CD4-positive, alpha-beta T cell treated with Interleukin-4 for 4 hours (primary cell): ENCODE data around the gene NCKAP5.

Source experiments
- DNase-seq: peaks from one replicate; pipeline ENCODE4 v3.0.0-alpha.2; 2020

NCKAP5 gene

DNA sequence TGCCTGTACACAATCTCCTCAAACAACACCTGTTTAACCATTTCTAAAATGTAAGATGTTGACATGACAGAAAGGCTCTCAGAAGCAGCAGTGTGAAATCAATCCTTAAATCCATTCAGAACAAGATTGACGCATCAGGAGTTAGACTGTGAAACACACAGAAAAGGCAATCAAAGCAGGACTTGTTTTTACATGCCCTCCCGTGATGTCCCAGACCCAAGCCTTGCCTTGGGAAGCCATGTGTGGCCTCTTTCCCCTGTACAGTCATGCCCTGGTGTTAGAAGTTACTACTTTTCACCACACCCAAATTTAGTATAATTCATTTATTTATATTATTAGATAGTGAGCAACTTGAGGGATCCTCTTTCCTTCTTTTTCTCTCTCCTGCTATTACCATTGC lies 115.7 kb downstream of the NCKAP5 start:
- no peak for DNase-seq

DNA sequence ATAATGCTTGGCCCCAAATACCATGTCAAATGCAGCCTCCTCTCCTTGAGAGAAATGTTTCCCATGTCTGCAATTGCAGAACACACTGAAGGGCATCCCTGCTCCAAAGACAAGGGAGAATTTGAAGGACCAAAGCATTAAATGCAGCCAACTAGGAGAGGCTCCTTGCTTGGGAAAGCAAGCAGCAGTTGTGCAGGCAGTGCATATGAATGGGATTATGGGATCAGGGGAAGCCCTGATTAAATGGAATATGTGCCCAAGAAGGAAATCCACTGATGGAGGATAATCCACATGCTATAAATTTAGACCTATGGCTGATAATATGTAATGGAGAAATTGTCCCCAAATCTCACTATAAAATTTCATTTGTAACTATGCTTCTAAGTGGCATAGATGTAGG lies 116.1 kb downstream of the NCKAP5 start:
- no peak for DNase-seq

DNA sequence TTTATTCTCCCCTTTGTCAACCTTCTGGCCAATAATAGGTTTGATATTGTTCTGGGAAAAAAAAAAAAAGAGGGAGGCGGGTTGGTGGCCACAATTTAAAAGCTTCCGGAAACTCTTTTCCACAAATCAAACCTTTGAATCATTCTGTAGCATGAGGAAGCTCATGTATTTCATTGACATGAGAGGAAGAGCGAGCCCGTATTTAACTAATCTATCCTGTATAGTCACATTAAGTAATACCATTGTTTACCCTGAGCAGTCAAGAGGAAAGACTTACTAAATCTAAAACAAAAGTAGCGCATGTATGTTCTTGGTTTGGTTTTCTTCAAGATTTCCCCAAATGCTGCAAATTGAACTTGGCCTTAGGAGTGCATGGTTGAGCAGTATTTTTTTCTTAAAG lies 120.1 kb downstream of the NCKAP5 start:
- DNase-seq: no peak

DNA sequence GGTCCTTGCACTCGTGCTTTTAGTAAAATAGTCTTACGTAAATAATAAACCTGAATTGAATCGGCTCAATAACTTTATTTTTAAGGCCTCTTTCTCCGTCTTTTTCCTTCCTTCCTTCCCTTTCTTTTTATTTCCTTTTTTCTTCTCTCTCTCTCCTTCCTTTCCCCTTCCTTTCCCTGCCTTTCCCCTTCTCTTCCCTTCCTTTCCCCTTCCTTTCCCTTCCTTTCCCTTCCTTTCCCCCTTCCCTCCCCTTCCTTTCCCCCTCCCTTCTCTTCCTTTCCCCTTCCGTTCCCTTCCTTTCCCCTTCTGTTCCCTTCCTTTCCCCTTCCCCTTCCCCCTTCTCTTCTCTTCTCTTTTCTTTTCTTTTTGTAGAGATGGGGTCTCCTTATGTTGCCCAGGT lies 121.0 kb downstream of the NCKAP5 start:
- no peak for DNase-seq

DNA sequence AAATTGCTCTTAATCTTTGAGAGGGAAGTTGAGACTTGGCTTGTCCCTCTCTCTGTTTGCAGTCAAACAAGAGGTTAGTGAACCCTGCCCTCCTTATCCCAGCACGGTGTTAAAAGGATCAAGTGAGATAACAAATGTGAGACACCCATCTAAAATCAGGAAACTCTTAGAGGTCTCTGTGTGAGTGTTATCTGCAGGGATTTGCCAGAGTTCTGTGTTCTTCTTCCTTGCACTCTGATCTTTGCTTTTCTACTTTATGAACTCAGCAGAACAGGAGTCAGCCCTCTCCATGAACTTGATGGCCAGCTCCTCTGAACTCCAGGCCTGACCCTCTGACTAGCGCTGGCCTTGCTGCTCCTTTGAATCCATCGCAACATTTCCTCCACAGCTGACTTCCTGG lies 123.8 kb downstream of the NCKAP5 start:
- DNase-seq: no peak

DNA sequence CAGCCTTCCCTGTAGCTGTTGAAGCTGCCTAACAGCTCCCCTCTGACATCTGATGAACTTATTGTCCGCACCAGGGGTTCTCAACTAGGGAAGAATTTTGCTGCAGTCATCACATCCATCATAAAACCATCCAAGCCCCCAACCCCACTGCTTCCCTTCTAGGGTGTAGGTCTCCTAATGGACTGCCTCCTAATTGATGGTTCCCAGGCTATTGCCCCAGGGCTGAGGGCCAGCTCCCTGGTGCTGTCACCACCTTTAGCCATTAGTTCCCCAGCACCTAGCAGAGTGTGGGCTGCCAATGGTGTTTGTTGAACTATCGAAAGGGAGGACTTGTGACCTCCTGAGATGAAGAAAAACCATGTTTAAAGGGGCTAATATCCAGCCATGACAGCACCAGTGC lies 125.9 kb downstream of the NCKAP5 start:
- no peak for DNase-seq

DNA sequence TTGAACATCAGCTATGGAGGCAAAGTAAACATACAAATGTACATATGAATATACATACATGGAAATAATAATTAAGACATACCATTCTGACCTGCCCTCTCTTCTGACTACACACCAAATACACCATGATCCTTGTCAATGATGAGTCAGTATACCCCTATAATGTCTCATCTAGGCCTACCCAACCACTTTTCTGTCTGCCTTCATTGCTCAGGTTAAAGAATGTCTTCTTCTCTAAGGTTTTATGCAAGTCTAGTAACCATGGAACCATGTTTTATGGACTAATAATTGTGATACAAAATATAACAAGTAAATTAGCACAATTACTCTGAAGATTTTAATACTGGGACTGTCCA lies 128.7 kb downstream of the NCKAP5 start:
- DNase-seq: no peak

DNA sequence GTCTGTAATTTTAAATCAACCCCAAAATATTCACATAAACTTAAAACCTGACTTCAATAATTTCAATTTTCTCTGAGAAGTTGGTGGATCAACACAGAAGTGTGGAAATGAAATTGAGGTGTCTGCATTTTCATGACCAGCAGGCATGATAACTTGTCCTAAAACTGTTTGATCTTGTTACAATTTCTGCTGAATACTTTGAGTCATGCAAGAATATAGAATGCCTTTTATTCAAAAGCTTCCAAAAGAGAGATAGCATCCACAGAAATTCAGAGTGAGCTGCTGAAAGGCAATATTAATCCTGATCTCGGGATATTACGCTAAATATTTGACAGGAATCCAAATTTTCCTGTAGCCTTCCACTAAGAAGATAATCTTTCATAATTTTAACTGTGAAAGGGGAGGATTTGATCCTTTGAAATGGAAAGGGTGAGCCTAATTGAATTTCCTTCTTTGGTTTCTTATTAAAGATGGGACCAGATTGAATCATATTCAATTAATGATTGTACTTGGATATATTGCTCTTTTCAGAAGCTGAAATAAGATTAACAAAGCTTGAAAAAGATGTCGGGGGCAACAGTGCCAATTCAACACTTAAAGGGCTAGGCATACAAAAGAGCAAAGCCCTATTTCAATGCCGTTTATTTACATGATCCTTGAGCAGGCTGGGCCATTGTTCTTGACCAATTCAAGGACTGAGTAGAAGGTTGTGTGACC lies 129.3 kb downstream of the NCKAP5 start:
- DNase-seq: no peak

DNA sequence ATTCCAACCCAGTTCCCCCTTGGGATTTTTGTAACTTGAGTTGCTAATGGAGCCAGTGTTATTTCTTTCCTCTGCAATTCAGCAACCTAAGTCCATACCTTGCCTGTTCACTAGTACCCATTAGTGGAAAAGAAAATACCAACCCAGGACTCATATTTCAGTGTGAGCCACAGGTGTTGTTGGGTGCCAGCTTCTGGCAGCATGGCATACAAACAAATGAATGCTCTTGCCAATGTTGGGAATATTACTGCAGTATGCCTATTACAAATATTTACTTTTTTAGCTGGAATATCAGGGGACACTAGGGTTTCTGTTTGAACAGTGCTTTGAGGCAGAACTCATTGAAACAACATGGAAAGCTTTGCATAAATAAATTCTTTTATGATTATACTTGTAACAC lies 130.2 kb downstream of the NCKAP5 start:
- DNase-seq: no peak

DNA sequence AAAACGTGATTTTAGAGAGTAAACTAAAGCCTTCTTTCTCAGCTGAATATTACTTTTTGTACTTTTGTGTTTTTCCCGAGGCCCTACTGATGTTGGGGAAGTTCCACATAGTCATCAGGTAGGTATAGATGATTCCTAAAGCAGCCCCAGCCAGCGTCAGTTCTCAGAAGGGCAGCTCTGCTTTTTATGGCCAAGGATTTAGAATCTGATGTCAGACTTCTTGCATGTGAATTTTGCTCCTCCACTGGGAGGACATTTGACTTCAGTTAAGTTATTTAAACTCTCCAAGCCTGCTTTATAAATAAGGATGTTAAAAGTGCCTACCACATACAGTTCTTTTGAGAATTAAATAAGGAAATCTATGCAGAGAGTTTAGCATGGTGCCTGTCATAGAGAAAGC lies 130.8 kb downstream of the NCKAP5 start:
- no peak for DNase-seq

DNA sequence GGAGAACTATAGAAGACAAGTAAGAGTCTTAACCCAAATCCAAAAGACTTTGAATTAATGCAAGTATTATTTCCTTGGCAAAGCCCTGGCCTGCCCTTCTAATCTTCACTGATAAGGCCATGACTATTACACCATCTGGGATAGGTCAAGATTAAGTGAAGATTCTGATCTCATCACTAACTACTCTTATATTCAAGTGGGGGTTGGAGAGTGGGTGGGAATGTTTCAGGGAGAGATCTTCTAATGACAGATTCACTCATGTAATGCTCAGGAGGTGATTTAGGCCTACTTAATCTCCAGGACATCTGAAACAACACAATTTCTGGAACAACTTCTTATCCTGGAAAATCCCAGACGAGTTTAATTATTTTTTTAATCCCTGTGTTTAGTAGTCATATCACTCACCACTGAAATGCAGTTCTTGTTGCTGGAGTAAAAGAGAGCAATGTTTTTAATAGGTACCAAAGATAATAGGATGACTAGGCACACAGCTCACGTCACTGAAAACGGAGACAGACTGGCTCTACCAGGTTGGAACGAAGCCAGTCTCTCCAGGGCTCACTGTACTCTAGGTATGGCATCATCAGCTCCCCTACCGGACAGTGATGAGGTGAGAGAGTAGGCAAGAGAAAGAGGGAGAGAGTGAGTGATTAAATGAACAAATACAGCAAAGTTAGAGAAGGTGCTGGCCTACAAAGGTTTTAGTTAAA lies 133.1 kb downstream of the NCKAP5 start:
- no peak for DNase-seq

DNA sequence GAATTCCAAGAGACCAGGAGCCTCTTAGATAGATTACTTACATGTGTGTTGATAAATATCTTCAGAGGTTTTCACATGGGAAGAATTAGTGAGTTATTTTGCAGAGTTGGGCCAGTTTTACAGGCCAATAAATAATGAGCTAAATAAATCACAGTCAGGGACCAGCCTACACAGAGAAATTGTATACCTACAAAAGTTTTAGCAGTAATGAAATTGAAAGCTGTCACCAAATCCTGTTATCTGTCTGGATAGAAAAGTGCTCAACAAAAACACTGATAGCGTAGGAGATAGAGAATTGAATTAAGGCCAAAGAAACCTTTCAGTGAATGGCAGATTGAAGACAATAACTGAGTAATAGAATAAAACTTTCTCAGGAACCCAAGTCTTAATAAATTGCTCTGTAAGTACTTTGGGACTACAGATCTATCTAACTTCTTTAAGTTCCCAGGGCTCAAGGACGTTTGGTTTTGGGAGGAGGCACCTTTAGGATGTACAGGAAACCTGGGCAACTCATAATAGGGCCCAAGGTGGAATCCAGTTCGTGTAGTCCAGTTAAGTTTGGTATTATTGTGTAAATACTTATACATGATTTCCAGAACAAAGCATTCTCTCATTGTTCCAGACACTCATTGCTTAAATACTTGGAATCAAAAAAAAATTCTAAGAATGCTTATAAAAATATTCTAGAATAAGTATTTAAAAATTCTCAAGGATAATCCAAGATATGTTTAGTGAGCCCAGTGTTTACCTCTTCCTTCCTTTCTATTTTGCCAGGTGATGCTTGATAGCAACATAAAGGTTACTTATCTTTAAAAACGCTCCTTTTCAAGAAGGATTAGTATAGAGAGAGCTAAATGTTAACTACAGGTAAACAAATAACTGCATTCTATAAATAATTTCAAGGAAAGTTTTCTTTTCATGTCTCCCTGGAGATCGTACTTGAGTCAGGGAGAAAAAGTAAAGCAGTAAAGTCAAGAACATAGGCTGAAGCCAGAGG lies 134.5 kb downstream of the NCKAP5 start:
- no peak for DNase-seq

DNA sequence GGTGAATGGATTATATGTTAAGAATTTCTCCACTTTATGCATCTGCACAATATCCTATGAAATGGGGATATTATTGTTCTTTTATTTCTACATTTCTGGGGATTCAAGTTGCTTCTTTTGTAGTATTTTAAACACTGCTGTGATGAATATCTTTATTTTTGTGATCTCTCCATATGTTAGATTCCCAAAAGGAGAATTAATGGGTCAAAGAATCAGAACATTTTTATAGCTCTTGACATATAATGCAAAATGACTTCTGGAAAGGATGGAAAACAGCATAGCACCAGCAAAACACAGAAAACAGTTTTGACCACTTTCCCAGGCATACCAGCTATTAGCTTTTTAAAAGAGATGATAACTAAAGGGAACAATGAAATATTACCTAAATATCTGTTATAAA lies 135.5 kb downstream of the NCKAP5 start:
- DNase-seq: no peak

DNA sequence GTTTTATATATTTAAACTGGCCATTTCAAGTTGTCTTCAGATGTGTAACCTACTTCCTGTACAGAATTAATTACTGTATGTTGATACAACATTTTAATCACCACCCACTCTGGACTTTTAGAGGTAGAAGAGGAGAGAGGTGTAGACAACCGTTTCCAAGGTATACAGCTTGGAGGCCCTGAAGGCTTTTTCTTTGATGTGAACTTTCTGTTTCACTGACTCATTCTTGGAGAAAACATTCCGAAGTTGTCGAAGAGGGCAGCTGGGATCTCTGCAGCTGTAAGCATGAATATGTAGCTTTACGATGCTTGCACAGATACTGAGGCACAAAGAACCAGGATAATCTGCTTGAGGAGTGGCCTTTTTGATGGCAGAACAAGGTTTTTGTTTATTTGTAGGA lies 137.0 kb downstream of the NCKAP5 start:
- no peak for DNase-seq

DNA sequence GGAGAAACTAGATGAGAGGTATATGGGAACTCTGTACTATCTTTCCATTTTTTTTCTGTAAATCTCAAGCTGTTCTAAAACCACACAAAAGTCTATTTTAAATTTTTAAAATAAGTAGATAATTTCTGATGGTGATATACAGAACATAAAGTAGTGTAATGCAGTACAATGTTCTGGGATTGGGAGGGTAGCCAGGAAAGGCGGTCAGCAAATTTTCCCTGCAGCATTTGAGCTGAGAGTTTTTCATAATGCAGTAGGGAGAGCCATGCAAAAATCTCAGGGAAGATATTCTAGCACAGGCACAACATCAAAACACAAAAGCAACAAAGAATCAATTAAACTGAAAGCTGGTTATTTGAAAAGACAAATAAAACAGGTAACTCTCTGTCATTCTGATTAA lies 141.5 kb downstream of the NCKAP5 start:
- no peak for DNase-seq

DNA sequence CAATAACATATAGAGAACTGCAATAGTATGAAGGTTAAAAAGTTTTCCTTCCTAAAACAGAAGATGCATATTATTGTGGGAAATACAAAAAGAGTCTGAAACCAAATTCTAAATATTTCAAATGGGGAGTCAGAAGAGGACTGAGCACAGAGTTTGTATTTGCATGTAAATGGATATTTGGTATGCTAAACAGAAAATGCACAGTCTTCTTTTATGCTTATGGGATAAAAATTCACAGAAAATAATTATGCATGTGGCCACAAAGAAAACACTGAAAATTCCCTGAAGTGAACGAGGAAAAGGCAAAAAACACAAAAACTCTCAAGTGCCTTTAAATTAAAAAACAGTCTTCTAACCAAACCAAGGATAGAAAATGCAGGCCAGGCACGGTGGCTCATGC lies 142.7 kb downstream of the NCKAP5 start:
- no peak for DNase-seq

DNA sequence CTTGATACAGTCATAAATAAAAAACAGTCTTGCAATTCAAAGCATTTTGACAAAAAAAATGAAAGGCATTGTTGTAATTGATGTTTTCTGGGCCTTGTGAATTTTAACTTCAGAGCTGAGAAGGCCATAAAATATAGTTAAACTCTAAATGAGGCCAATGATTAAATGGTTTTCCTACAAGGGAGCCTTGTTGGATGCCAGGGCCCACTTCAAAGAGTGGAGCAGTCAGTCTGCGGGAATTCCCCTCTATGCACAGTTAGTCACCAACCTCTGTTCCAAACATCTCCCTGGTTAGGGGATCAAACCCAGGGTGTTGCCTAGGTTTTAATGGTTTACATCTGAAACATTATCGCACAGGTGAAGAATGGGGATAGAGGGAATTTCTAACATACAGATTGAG lies 143.4 kb downstream of the NCKAP5 start:
- no peak for DNase-seq

DNA sequence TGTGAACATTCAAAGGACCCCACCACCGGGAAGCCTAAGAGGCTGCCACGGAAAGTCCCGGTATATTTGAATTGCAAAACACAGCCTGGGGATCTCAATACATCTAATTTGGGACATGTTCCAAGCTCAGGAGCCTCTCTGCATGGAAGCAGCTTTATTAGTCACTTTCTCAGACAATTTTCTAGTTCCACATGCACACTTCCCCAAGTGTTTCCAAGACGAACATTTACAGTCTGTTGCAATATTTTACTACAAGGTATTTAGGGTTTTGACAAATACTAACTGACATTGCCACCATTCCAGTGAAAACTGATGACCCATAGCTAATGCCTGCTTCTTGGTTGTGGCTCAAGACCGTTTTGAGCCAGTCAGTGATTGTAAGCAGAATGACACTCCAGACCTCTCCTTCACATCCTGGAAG lies 145.3 kb downstream of the NCKAP5 start:
- DNase-seq: no peak

DNA sequence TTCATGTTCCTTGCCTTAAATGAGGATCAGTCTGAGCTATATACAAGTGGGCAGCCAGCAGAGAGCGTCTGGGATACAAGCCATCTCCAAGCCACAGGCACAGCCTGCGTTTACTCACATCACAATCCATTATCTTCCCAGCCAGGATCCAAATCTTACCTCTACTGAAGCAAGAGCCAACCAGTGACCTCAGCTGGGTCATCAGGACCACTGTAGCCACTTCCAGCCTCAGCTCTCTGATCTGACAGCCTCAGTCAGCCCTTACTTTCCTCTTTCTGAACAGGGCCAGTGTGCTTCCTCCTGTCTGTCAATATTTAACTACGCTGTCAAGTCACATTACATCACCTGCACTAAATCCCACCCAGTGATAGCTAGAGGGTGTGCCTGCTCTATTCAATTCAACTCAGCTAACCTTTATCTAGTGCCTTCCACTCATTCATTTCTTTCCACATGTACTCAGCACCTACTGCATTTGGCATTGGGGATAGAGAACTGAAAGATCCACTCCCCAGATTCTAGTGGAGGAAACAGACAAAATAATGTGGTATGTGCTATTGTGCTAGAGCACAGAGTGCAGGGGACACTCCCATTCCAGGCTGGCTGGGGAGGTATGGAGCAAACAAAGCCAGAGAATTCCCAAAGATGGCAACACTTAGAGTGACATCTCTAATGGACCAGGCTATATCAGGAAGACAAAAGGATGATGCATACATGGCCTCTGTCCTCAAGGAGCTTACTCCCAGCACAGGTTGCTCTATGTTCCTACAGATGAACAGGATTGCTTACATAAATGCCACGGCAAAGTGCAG lies 146.5 kb downstream of the NCKAP5 start:
- no peak for DNase-seq

DNA sequence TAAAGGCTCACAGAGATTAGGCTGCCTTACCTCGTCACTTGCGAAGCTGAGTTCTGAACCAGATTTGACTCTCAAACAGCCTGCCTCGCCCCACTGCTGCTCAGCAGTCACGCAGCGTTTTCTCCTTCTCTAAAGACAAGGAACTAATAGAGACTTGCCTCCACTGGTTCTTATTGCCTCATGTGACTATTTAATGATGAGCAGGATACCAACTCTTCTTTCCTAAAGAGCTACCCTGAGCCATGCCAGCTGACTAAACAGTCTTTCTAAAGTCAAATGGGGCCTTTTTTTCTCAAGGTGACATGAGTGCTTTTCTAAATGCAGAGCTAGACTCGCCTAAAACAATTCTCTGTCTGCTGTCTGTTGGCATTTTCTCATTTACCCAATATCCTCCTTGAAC lies 147.5 kb downstream of the NCKAP5 start:
- no peak for DNase-seq

DNA sequence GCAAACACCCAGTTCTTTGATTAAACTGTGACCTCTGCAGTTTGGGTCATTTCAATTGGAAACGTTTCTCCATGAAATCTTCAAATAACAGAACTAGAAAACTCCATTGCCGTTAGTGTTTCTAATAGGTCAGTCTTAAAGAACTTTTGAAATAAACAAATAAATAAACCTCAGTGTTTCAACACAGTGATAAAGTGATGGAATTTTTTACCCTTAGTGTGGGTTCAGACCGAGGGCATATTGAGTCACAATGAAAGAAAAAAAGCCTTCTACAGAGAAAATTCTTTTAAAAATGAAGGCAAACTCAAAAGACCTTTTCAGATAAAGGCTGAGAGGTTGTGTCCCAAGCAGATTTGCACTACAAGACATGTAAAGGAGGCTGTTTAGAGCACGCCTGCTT lies 149.6 kb downstream of the NCKAP5 start:
- DNase-seq: no peak

DNA sequence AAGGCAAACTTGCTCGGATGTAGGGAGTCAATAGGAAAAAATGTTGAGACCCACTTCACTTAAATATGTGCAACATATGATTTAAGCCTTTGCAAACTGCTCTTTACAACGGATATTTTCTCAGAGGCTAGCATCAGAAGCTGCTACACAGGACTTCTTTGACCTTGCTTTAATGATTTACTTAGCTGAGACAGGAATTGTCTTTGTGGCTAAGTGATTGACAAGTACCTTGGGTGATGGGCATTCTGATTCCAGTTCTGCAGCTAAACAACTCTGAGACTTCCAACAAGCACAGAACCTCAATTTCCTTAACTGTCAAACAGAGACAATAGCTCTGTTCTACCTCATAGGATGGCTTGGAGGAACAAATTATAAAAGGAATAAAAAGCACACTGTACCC lies 150.2 kb downstream of the NCKAP5 start:
- no peak for DNase-seq

DNA sequence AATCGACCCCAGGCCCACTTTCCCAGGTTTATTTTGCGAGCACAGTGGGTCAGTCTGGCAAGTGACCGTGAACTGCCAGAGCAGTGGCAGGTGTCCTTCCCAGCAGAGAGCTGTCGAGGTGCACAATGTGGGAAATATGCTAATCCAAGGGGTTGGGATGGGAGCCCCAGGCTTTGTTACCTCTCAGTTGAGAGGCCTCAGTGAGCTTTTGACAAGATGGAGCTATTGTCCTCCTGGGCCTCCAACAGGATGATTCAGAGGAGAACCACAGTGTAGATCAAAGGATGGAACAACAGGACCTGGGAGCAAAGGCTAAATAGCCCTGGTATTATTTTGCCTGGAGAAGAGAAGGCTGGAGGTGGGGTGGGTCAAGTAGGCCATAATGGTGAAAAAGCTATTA lies 150.8 kb downstream of the NCKAP5 start:
- DNase-seq: no peak
